Activated naive CD4-positive, alpha-beta T cell treated with anti-CD3 and anti-CD28 coated beads, Interleukin-2, amount 10 ng/mL, durations not matched to agents 5 hours and 36 hours (primary cell): ENCODE data around the gene C1orf105. TPM values are rescaled to one million over a fixed set of nuclear protein-coding genes. Genes with fewer than 3 reads are reported as not detected.

Experiments
- total RNA-seq, 2 experiments: library from RNA; stranded (reverse); gene quantifications; one replicate each; pipeline ENCODE4 v1.2.3, GENCODE V29; 2021

The C1orf105 gene, protein sequence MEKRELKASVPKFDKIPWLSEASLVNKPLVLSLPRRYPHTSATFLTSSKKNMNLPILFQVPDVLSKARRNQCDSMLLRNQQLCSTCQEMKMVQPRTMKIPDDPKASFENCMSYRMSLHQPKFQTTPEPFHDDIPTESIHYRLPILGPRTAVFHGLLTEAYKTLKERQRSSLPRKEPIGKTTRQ
- total RNA-seq = under 1 TPM; 0.24 to 0.25 TPM

DNA sequence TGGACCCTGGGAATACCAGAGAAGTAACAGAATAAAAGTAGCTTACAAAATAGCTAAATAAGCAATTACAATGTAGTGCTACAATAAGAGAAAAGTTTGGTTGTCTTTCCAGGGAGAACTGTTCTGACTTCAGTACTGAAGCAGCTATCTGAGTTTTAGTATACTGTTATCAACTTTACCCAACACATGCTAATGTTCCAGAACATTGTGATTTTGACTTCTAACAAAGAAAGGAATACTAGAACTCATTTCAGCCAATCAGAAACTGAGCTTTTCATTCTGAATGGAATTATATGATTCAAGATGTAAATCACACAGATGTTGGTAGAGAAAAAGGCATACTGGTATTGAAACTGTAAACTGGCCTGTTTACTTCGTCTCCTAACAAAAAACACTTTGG lies at the start of gene C1orf105:
C1orf105 (plus strand) TSS at position 301 of the 400 bp plus-strand sequence. CDS start 201 bp downstream, outside the sequence.

DNA sequence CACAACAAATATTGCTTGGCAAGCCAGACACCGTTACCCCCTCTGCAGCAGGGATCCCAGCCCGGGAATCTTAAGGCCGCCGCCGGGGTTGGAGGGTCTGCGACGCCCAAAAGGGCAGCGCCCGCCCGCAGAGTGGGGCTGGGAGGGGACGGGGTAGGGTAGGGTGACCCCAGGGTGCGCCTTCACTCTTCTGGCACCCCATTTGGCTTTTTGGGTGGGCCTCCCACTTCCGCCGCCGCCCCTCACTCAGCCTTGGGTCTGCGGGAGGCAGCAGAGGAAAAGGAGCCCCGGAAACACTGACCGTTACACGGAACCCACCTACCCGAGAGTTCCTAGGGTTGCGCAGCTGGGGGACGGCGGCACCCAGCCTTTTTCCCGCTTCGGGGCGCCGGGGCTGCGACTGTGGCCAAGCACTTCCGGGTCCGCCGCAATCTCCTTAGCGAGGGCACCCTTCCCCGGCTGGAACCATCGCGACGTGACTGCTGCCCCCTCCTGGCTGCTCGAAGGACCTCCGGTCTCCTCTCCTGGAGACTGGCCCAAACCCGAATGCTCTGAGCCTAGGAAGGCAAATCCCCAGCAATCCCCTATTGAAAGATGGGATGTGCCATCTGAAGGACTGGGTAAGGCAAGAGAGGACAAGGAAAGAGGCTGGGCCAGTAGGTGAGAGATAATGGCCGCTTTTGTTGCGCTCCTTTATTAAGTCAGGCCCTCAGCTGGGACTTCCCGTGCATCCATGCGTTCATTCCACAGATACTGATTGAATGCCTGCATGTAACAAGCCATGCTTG lies 23.4 kb downstream of the C1orf105 start, which contains the start of gene PIGC:
PIGC (minus strand) TSS at position 404 of the 788 bp plus-strand sequence. CDS start 1,447 bp downstream, outside the sequence.

Other genes starting within 250 kb of the C1orf105 start
- 10 to 100 TPM; 28.4 to 28.5 TPM for gene PIGC, start 23.4 kb downstream of the C1orf105 start, total RNA-seq
- 10 to 100 TPM; 31.3 to 34.6 TPM for gene SUCO, start 112.5 kb downstream of the C1orf105 start, total RNA-seq
- under 1 TPM; 0.60 to 0.93 TPM for gene FASLG, start 238.4 kb downstream of the C1orf105 start, total RNA-seq